OCI-M2 (cell line): ENCODE data around the gene RUSF1.
"Not testable (repeated sequence)": the region's sequence is repeated elsewhere in the genome, so short reads cannot be mapped to it uniquely, and the experiment has no call there.

Experiments
- DNase-seq: peaks from one replicate; lab custom pipeline; 2025; ENCODE audit not compliant: unreplicated experiment; lab: John Stamatoyannopoulos, UW

Gene RUSF1

GRCh38 chr16:31487071-31487719, 21.0 kb downstream of the RUSF1 start:
- DNase-seq = no peak

DNA sequence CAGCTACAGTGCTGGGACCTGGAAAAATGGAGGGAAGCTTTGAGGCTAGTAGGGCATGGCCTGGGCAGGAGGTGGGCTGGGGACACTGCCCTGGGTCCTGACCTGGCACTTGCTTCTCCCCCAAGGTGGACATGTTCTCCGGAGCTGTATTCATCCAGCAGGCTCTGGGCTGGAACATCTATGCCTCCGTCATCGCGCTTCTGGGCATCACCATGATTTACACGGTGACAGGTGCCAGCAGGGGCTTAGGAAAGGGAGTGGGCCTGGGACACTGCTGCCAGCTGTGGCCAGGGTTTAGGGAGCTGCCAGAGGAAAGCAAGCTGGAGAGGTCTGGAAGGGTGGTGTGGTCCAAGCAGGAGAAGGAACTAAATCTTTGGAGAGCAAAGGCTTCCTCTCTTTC, 22.1 kb downstream of the RUSF1 start:
- no peak for DNase-seq

- no peak for DNase-seq
Measured at GRCh38 chr16:31485571-31485970, 22.6 kb downstream of the RUSF1 start.

- no peak for DNase-seq
Measured at GRCh38 chr16:31484491-31485171, 23.6 kb downstream of the RUSF1 start.

DNA sequence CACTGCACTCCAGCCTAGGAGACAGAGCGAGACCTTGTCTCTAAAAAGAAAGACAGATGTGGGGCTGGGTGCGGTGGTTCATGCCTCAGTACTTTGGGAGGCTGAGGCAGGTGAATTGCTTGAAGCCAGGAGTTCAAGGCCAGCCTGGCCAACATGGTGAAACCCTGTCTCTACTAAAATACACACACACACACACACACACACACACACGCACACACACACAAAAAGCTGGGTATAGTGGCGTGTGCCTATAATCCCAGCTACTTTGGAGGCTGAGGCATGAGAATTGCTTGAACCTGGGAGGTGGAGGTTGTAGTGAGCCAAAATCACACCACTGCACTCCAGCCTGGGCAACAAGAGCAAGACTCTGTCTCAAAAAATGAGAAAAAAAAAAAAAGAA, 24.1 kb downstream of the RUSF1 start:
- not testable (repeated sequence) for DNase-seq

DNA sequence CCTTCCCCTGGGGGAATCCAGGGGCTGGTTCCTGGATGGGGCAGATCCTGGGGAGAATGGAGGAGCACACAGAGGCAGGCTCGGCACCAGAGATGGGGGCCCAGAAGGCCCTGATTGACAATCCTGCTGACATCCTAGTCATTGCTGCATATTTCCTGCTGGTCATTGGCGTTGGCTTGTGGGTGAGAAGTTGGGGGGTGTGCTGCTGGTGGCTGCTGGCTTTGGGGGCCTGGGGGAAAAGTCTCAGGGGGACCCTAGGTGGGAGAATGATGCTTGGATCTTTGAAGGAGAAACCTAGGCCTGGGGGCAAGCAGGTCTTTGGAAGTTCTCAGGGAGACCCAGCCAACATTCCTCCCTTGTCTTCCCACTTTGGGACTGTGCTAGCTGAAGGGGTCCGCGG, 25.1 kb downstream of the RUSF1 start, which contains the start of gene SLC5A2:
TSS of gene SLC5A2 (plus strand) at position 43 of the 400 bp plus-strand sequence. CDS start at position 57, 14 bp downstream.
- DNase-seq = no peak

DNA sequence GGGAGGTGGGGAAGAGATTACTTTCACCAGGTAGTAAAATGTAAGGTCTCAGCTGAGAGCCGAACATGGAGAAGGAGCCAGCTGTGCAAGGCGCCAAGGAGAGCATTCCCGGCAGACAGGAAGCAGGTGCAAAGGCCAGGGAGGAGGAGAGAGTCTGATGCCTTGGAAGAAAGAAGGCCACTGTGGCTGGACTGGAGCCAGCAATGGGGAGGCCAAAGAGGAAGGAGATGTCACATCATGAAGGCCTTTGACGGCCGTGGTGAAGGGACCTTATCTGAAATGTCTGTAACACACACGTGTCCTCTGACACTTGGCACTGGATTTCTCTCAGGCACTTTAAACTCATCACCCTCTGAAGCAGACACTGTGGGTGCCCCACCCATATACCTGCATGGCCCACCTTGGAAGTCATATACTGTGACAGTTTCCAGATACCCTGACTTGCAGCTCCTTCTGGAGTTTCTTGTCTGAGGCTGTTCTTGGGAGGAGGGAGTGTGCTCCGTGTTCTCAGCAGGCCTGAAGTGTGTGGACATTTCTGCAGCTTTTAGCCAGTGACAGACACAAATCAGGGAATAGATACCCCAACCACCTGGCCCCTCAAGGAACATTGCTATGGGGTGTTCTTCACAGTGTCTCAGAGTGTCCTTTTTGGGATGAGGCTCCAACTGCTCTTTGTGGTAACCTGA, 27.2 kb downstream of the RUSF1 start:
- DNase-seq = no peak

DNA sequence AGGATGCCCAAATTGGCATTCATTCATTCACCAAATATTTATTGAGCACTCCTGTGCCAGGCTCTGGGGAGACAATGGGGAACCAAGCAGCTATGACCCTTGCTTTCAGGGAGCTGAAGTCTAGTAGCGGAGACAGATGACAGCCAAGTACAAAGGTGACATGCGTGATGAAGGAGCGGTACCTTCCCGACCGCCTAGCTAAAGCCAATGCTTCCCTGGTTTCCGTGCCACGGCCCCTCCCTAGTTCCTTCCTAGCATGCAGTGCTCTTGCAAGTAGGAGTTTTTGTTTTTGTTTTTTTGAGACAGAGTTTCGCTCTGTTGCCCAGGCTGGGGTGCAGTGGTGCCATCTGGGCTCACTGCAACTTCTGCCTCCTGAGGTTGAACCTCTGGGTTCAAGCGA, 28.4 kb downstream of the RUSF1 start:
- DNase-seq = no peak

DNA sequence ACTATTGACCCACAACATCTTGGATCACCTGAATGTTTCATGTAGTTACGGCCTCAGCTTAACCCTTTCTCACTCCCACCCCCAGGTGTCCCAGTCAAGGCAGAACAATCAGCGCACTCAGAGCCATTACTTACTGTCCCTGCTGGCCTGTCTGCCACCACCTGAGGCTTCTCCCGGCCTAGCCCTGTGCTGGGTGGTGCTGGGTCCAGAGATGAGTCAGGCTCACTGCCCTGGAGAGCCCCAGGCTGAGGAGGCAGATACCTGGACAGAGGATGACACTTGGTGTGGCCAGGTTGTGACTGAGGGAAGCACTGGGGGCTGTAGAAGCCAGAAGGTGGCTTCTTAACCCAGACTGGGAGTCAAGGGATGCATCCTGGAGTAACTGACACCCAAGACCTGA, 29.2 kb downstream of the RUSF1 start:
- DNase-seq = no peak

DNA sequence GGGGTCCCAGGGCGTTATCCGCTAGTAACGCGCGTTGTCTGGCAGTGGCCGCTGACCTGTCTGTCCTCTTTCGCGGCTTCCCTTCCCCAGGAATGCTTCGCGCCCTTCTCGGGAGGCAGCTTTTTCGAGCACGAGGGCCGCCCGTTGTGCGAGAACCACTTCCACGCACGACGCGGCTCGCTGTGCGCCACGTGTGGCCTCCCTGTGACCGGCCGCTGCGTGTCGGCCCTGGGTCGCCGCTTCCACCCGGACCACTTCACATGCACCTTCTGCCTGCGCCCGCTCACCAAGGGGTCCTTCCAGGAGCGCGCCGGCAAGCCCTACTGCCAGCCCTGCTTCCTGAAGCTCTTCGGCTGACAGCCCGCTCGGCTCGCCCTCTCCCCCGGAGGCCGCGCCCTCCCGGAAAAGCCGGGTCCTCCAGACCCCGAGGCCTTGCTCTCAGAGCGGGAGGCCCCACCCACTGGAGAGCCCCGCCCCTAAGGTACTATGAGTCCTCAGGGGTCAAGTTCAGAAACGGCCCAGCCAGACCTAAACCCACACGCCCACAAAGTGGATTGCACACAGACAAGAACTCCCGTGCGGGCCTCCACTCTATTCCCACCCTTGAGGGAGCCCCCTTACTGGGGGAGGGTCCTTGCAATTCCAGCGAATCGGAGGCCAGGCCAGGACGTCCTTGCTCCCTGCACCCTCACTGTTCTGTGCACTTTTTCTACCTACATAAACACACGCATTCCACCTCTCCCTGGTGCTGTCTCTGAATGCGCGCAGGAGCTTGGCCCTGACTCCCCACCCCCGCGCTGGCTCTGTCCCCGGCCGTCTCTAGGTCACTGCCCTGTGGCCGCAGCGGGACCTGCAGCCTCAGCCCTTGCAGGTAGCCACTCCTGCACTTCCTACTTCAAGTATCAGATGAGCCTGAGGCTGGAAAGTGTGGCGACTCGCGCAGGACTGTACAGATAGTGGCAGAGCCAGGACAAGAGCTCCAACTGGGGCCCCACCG, 30.7 kb downstream of the RUSF1 start:
- DNase-seq = no peak

GRCh38 chr16:31476303-31477219, 31.6 kb downstream of the RUSF1 start:
- no peak for DNase-seq

GRCh38 chr16:31475946-31476302, 32.3 kb downstream of the RUSF1 start:
- DNase-seq = no peak

- no peak for DNase-seq
Measured at GRCh38 chr16:31474773-31475738, 33.1 kb downstream of the RUSF1 start.

GRCh38 chr16:31474173-31474714, 33.9 kb downstream of the RUSF1 start:
- DNase-seq = no peak

DNA sequence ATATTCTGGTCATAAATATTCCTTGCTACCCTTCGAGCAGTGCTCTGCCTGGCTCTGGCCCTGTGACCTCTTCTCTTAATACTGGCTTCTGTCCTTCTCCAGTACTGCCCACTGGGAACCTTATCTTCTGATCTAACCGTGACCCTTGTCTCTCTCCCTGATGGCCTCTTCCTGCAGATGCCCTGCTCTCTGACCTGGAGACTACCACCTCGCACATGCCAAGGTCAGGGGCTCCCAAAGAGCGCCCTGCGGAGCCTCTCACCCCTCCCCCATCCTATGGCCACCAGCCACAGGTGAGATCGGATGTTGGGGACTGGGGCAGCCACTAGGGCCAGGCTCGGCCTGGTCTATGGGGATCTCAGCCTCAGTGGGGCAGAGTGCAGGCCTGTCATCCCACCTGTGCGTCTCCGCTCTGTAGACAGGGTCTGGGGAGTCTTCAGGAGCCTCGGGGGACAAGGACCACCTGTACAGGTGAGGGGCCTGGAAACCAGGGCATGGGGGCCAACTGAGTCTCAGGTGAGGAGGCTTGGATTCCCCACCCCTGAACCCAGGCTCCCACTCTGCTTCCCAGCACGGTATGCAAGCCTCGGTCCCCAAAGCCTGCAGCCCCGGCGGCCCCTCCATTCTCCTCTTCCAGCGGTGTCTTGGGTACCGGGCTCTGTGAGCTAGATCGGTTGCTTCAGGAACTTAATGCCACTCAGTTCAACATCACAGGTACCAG, 34.8 kb downstream of the RUSF1 start:
- no peak for DNase-seq

- DNase-seq = no peak
Measured at GRCh38 chr16:31472709-31473203, 35.4 kb downstream of the RUSF1 start.

DNA sequence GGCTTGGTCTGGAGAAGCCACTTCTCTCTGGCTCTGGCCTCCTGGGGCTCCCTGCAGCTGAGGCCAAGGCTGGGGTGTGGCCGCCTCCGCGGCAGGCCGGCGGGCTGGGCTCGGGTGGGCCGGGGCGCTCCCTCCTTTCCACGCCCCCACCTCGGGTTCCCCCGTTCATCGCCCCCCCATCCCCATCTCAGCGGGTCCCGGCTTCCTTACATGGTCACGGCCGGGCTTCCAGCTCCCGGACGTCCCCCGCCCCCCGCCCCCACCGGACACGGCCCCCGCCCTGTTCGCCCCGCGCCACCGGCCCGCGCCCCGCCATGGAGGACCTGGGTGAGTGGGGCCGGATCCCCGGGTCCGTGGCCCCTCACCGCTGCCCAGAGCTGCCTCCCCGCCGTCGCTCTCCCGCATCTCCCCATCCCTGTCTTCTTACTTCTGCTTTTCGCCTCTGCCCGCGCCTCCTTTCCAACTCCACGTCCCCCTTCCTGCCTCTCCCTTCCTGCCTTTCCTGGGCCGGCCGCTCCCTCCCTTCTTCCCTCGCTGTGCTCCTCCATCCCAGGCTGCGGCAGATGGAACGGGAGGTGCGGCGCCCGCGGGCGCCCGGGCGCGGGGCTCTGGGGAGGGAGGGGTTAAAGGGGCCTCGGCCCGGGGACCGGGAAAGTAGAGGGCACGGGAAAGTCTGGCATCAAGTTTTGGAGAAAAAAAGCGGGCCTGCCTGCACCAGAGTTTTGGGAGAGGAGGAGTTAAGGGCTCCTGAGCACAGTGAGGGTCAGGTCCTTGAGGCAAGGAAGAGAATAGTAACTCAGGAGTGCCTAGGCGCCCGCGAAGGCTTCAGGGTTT, 36.1 kb downstream of the RUSF1 start, which contains the start of gene TGFB1I1:
TSS of gene TGFB1I1 (plus strand) at position 278 of the 834 bp plus-strand sequence. CDS start at position 315, 37 bp downstream.
- DNase-seq = no peak
